IMR-90 (cell line): ENCODE results near the gene BCAR1. TPM values are rescaled to one million over a fixed set of nuclear protein-coding genes. Genes with fewer than 3 reads are reported as not detected.

Experiments used
- ATAC-seq: fragments of 200-7000 bp; cut with Tn5 transposase; 2 replicates; pipeline ENCODE4 v1.9.1; 2020; ENCODE audit warnings: low read depth, mild to moderate bottlenecking, moderate library complexity
- BruUV-seq: library from RNA; stranded (reverse); fragments of 400-500 nt; replicated peaks from 2 replicates; lab custom pipeline; 2021; lab: Mats Ljungman, UMichigan
- CTCF ChIA-PET: fragments of 300-600 bp; formaldehyde crosslinking; extraction: SDS; loops from one replicate; lab custom pipeline; 2021; ENCODE audit warnings: antibody characterized with exemption; lab: Yijun Ruan, JAX
- POLR2A ChIA-PET: fragments of 300-600 bp; sonication (Branson Sonifier 250); formaldehyde crosslinking; loops from one replicate; lab custom pipeline; 2022; ENCODE audit warnings: antibody characterized with exemption; ENCODE audit not compliant: unreplicated experiment; lab: Charles Lee
- DNase-seq: peaks from one replicate; pipeline ENCODE4 v3.0.0; 2013
- H2AFZ ChIP-seq: replicated peaks from 2 replicates; pipeline ENCODE3; 2013; ENCODE audit warnings: low read length, mild to moderate bottlenecking; ENCODE audit not compliant: poor library complexity
- H2AK5ac ChIP-seq: 2 replicates; pipeline ENCODE4 v1.6.1; 2013; ENCODE audit warnings: low read depth, low read length, inconsistent platforms
- H2AK9ac ChIP-seq: replicated peaks from 2 replicates; pipeline ENCODE3; 2013; ENCODE audit warnings: mild to moderate bottlenecking, low read depth, low read length, moderate library complexity; ENCODE audit not compliant: poor library complexity
- H2BK120ac ChIP-seq: 2 replicates; pipeline ENCODE4 v1.6.1; 2013; ENCODE audit warnings: low read depth, low read length, inconsistent platforms
- H2BK15ac ChIP-seq: 3 replicates; pipeline ENCODE4 v1.6.1; 2013; ENCODE audit warnings: low read depth, low read length, inconsistent platforms
- H2BK20ac ChIP-seq: 2 replicates; pipeline ENCODE4 v1.6.1; 2013; ENCODE audit warnings: low read depth, mild to moderate bottlenecking, inconsistent platforms, low read length, moderate library complexity
- H2BK5ac ChIP-seq: 2 replicates; pipeline ENCODE4 v1.6.1; 2013; ENCODE audit warnings: mild to moderate bottlenecking, low read depth, low read length, inconsistent platforms; ENCODE audit not compliant: poor library complexity, severe bottlenecking
- H3K14ac ChIP-seq: replicated peaks from 2 replicates; pipeline ENCODE4 v1.6.1; 2013; ENCODE audit warnings: low read depth, low read length, inconsistent platforms
- H3K18ac ChIP-seq: 2 replicates; pipeline ENCODE4 v1.6.1; 2013; ENCODE audit warnings: low read depth, low read length, control low read depth
- H3K23ac ChIP-seq: 2 replicates; pipeline ENCODE4 v1.6.1; 2013; ENCODE audit warnings: low read depth, low read length, inconsistent platforms
- H3K27ac ChIP-seq: 2 replicates; pipeline ENCODE4 v1.5.1; 2013; ENCODE audit warnings: mild to moderate bottlenecking, control low read depth, low read length; ENCODE audit not compliant: insufficient read depth
- H3K27me3 ChIP-seq: 2 replicates; pipeline ENCODE4 v1.6.1; 2013; ENCODE audit warnings: low read length; ENCODE audit not compliant: control insufficient read depth, insufficient read depth
- H3K36me3 ChIP-seq: 2 replicates; pipeline ENCODE4 v1.6.1; 2013; ENCODE audit warnings: low read length, mixed read lengths; ENCODE audit not compliant: control insufficient read depth, insufficient read depth
- H3K4ac ChIP-seq: 2 replicates; pipeline ENCODE4 v1.6.1; 2013; ENCODE audit warnings: low read depth, low read length, inconsistent platforms
- H3K4me1 ChIP-seq: 2 replicates; pipeline ENCODE4 v1.6.1; 2013; ENCODE audit warnings: low read length, mixed read lengths; ENCODE audit not compliant: control insufficient read depth, insufficient read depth
- H3K4me2 ChIP-seq: 2 replicates; pipeline ENCODE4 v1.6.1; 2013; ENCODE audit warnings: low read depth, mild to moderate bottlenecking, control low read depth, low read length, moderate library complexity
- H3K4me3 ChIP-seq: 2 replicates; pipeline ENCODE4 v1.5.1; 2013; ENCODE audit warnings: low read depth, mild to moderate bottlenecking, control low read depth, low read length, moderate library complexity; ENCODE audit not compliant: insufficient read depth
- H3K56ac ChIP-seq: 2 replicates; pipeline ENCODE4 v1.6.1; 2013; ENCODE audit warnings: low read length, inconsistent platforms; ENCODE audit not compliant: insufficient read depth; ENCODE audit errors: extremely low read depth
- H3K79me1 ChIP-seq, 2 experiments: 2 replicates each; pipeline ENCODE4 v1.6.1; 2013; ENCODE audit warnings: low read length in 2 of 2, inconsistent platforms in 1 of 2, low read depth in 1 of 2
- H3K9ac ChIP-seq: 2 replicates; pipeline ENCODE4 v1.6.1; 2013; ENCODE audit warnings: low read depth, low read length, control low read depth
- H3K9me1 ChIP-seq: 2 replicates; pipeline ENCODE4 v1.6.1; 2013; ENCODE audit warnings: low read length, inconsistent platforms; ENCODE audit not compliant: insufficient read depth
- H3K9me3 ChIP-seq: 2 replicates; pipeline ENCODE4 v1.6.1; 2013; ENCODE audit warnings: low read length; ENCODE audit not compliant: control insufficient read depth, insufficient read depth
- H4K20me1 ChIP-seq: 2 replicates; pipeline ENCODE4 v1.6.1; 2013; ENCODE audit warnings: low read length, inconsistent platforms; ENCODE audit not compliant: insufficient read depth
- H4K5ac ChIP-seq: 2 replicates; pipeline ENCODE4 v1.6.1; 2013; ENCODE audit warnings: mild to moderate bottlenecking, low read depth, low read length, control low read depth
- H4K8ac ChIP-seq, 2 experiments: 2 replicates each; pipeline ENCODE4 v1.6.1; 2013; ENCODE audit warnings: low read depth in 2 of 2, low read length in 2 of 2, control low read depth in 1 of 2, inconsistent platforms in 1 of 2
- H4K91ac ChIP-seq: 2 replicates; pipeline ENCODE4 v1.6.1; 2013; ENCODE audit warnings: low read depth, low read length, inconsistent platforms; ENCODE audit not compliant: insufficient read depth
- BHLHE40 ChIP-seq: fragments of 150-350 bp; IDR thresholded peaks from 2 replicates; pipeline ENCODE4 v1.6.1; 2016; ENCODE audit warnings: mild to moderate bottlenecking, low read depth, low read length
- CEBPB ChIP-seq: IDR thresholded peaks from 2 replicates; pipeline ENCODE4 v1.6.1; 2012; ENCODE audit warnings: low read depth, low read length, improper control_type of control experiment
- CHD1 ChIP-seq: IDR thresholded peaks from 2 replicates; pipeline ENCODE4 v1.6.1; 2012; ENCODE audit warnings: low read depth, low read length, improper control_type of control experiment
- CTCF ChIP-seq: conservative IDR thresholded peaks from 2 replicates; pipeline ENCODE4 v1.5.1; 2012; ENCODE audit warnings: mild to moderate bottlenecking, low read depth, low read length, improper control_type of control experiment
- ELK1 ChIP-seq: fragments of 150-350 bp; IDR thresholded peaks from 2 replicates; pipeline ENCODE4 v1.6.1; 2016; ENCODE audit warnings: low read depth, mild to moderate bottlenecking, low read length, moderate library complexity, borderline replicate concordance
- FOS ChIP-seq: fragments of 150-350 bp; IDR thresholded peaks from 2 replicates; pipeline ENCODE4 v1.6.1; 2016; ENCODE audit warnings: low read depth, low read length
- MAFK ChIP-seq: IDR thresholded peaks from 2 replicates; pipeline ENCODE4 v1.6.1; 2012; ENCODE audit warnings: low read depth, low read length, improper control_type of control experiment
- MAZ ChIP-seq: IDR thresholded peaks from 2 replicates; pipeline ENCODE4 v1.6.1; 2012; ENCODE audit warnings: low read depth, mild to moderate bottlenecking, low read length, improper control_type of control experiment, moderate library complexity, borderline replicate concordance
- MXI1 ChIP-seq: IDR thresholded peaks from 2 replicates; pipeline ENCODE4 v1.6.1; 2012; ENCODE audit warnings: low read depth, mild to moderate bottlenecking, low read length, moderate library complexity, borderline replicate concordance
- NFE2L2 ChIP-seq: fragments of 150-350 bp; IDR thresholded peaks from 2 replicates; pipeline ENCODE4 v1.6.1; 2016; ENCODE audit warnings: low read depth, mild to moderate bottlenecking, low read length
- POLR2A ChIP-seq: IDR thresholded peaks from 2 replicates; pipeline ENCODE4 v1.6.1; 2012; ENCODE audit warnings: mild to moderate bottlenecking, low read depth, low read length
- RAD21 ChIP-seq: IDR thresholded peaks from 2 replicates; pipeline ENCODE4 v1.6.1; 2012; ENCODE audit warnings: low read length, improper control_type of control experiment
- RCOR1 ChIP-seq: IDR thresholded peaks from 2 replicates; pipeline ENCODE4 v1.6.1; 2012; ENCODE audit warnings: mild to moderate bottlenecking, low read length, improper control_type of control experiment; ENCODE audit not compliant: insufficient replicate concordance
- RFX5 ChIP-seq: IDR thresholded peaks from 2 replicates; pipeline ENCODE4 v1.8.0; 2012; ENCODE audit warnings: low read depth, mild to moderate bottlenecking, low read length, moderate library complexity
- SMC3 ChIP-seq: fragments of 150-350 bp; IDR thresholded peaks from 2 replicates; pipeline ENCODE4 v1.6.1; 2016; ENCODE audit warnings: low read depth, mild to moderate bottlenecking, antibody characterized with exemption, low read length, moderate library complexity
- USF2 ChIP-seq: fragments of 150-350 bp; IDR thresholded peaks from 2 replicates; pipeline ENCODE4 v1.6.1; 2017; ENCODE audit warnings: mild to moderate bottlenecking, antibody characterized with exemption, low read length, low read depth
- WGBS, 2 experiments: methylation state at CpG; one replicate each; pipeline versions ENCODE4 v1.1.5 to v1.1.7; 2013; ENCODE audit warnings: missing lambda C conversion rate in 2 of 2; ENCODE audit not compliant: insufficient read length in 1 of 2; ENCODE audit errors: extremely low coverage in 2 of 2; 5-methylcytosine and 5-hydroxymethylcytosine counted together
- dilution Hi-C: fragments of 300-500 bp; cut with HindIII; formaldehyde crosslinking; loops from one replicate; pipeline ENCODE4 v1.14.3; 2018; ENCODE audit warnings: low sequenced_read_pairs; ENCODE audit not compliant: unreplicated experiment
- in situ Hi-C: fragments of 300-500 bp; cut with MboI; formaldehyde crosslinking; loops from 3 replicates; pipeline ENCODE4 v1.14.3; 2019; ENCODE audit warnings: low sequenced_read_pairs, inconsistent platforms, mixed read lengths
- intact Hi-C: fragments of 100-400 bp; cut with micrococcal nuclease; formaldehyde crosslinking; loops from 2 replicates; pipeline ENCODE4 v1.10.0; 2022
- polyA plus RNA-seq, 3 experiments: library from polyadenylated mRNA; depleted of rRNA; stranded (reverse); fragments of >200 nt; gene quantifications; 2 replicates each; pipeline ENCODE4 v1.2.3, GENCODE V29; 2012; ENCODE audit warnings: low replicate concordance in 1 of 3
- total RNA-seq: library from RNA; depleted of rRNA; stranded (reverse); fragments of >200 nt; gene quantifications from 2 replicates; pipeline ENCODE4 v1.2.3, GENCODE V29; 2012

BCAR1 gene
- total and polyA plus RNA-seq, 2 of the 4 experiments (the other 2 are of a cell fraction) = 18.1 to 99.4 TPM

GRCh38 chr16:75235721-75236193, 15.7 kb downstream of the BCAR1 start:
- H3K9ac ChIP-seq = no peak overlapping the region
- no peak overlapping the region for H2AFZ ChIP-seq
- dilution Hi-C loops (no loop called here), in situ Hi-C loops (no loop called here), intact Hi-C loops (no loop called here)
- H3K27ac ChIP-seq = no peak overlapping the region
- TF ChIP-seq POLR2A (no peak), CHD1 (no peak), SMC3 (no peak), RAD21 (no peak), CEBPB (no peak), BHLHE40 (no peak), USF2 (no peak), CTCF (no peak), MAZ (no peak), RFX5 (no peak), NFE2L2 (no peak), RCOR1 (no peak), ELK1 (no peak), FOS (no peak), MAFK (no peak), MXI1 (no peak)
- no peak overlapping the region for H3K18ac ChIP-seq
- H3K4me1 ChIP-seq = peaks cover 33% of the 10 kb centered on the region
- H3K79me1 ChIP-seq = peaks cover 12 to 66% of the 10 kb centered on the region in 2 experiments
- 100% methylated on average over 2 of the region's 34 CpGs; no CpG with 5 or more reads in 1 of the 2 experiments for WGBS, 2 experiments
- H3K9me3 ChIP-seq = no peaks in the 10 kb centered on the region
- POLR2A ChIA-PET = no interaction called here
- ATAC-seq (no peak), DNase-seq (no peak)
- H2BK5ac ChIP-seq = no peak overlapping the region
- H3K9me1 ChIP-seq = peaks cover 3% of the 10 kb centered on the region; the same call in 1 of the 2 replicates
- H2AK9ac ChIP-seq = peak overlapping the region; percentile 37
- H3K23ac ChIP-seq = no peak overlapping the region
- H4K5ac ChIP-seq = no peak overlapping the region
- no peak overlapping the region for H4K8ac ChIP-seq
- H3K4me2 ChIP-seq = no peak overlapping the region
- no peak overlapping the region for H2BK15ac ChIP-seq
- CTCF ChIA-PET = no interaction called here
- H2BK20ac ChIP-seq = no peak overlapping the region
- H3K27me3 ChIP-seq = no peaks in the 10 kb centered on the region
- no peak overlapping the region for H3K14ac ChIP-seq
- no peak overlapping the region for H2AK5ac ChIP-seq
- H3K4me3 ChIP-seq = no peak overlapping the region
- no peak overlapping the region for H2BK120ac ChIP-seq
- BruUV-seq = no TSS peak
- H3K56ac ChIP-seq = no peak overlapping the region
- peaks cover 82% of the 10 kb centered on the region for H4K20me1 ChIP-seq
- H3K36me3 ChIP-seq = peaks cover 63% of the 10 kb centered on the region
- no peak overlapping the region for H3K4ac ChIP-seq
- H4K91ac ChIP-seq = no peak overlapping the region
